Adipocyte (in vitro differentiated cells): ENCODE data around the gene NCF2.

Source experiments
- DNase-seq: peaks from one replicate; pipeline ENCODE4 v3.0.0-alpha.2; 2015; ENCODE audit warnings: low read depth
- H3K27me3 ChIP-seq: replicated peaks from 2 replicates; pipeline ENCODE4 v1.7.0; 2013; ENCODE audit warnings: mild to moderate bottlenecking, low read length, moderate library complexity; ENCODE audit not compliant: control insufficient read depth, insufficient read depth
- H3K36me3 ChIP-seq: 2 replicates; pipeline ENCODE4 v1.7.0; 2013; ENCODE audit warnings: low read length, mild to moderate bottlenecking, moderate library complexity; ENCODE audit not compliant: control insufficient read depth, insufficient read depth, severe bottlenecking
- H3K4me1 ChIP-seq: 2 replicates; pipeline ENCODE4 v1.7.0; 2013; ENCODE audit warnings: mild to moderate bottlenecking, low read length, moderate library complexity; ENCODE audit not compliant: control insufficient read depth, insufficient read depth
- H3K4me3 ChIP-seq: 2 replicates; pipeline ENCODE4 v1.7.0; 2013; ENCODE audit warnings: mild to moderate bottlenecking, low read length, moderate library complexity
- H3K9ac ChIP-seq: 2 replicates; pipeline ENCODE4 v1.7.0; 2013; ENCODE audit warnings: mild to moderate bottlenecking, low read length, moderate library complexity
- H3K9me3 ChIP-seq: 2 replicates; pipeline ENCODE4 v1.7.0; 2013; ENCODE audit warnings: mild to moderate bottlenecking, low read length, moderate library complexity; ENCODE audit not compliant: control insufficient read depth

Gene NCF2

DNA sequence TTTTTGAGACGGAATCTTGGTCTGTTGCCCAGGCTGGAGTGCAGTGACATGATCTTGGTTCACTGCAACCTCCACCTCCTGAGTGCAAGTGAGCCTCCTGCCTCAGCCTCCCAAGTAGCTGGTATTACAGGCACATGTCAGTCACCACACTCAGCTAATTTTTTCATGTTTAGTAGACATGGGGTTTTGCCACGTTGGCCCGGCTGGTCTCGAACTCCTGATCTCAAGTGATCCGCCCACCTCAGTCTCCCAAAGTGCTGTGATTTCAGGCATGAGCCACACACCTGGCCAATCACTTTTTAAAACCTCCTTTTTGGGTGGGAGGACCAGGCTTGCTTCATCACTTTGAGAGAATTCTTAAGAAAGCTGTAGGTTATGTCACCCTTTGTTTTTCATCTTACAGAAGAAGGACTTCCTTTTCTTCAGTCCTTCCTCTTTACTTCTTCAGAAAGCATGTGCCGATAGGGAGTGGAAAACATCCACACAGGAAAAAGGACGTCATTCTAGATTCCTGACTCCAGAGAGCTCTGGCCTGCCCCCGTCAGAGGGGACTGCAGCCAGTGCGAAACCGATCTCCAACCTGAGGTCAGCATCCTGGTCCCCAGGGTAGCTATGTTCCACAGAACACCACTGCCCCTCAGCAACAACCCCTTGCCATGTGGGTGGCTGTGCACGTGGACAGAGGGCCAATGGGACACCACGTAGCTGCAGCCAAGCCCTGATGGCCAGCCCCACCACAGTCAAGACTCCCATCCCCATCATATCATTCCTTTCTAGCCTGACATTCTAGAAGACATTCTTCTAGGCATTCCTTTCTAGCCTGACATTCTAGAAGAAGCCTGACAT, 21.9 kb downstream of the NCF2 start:
- no peaks in the 10 kb centered on the region for H3K27me3 ChIP-seq
- H3K4me1 ChIP-seq = no peaks in the 10 kb centered on the region
- no peak overlapping the region for H3K4me3 ChIP-seq
- H3K9ac ChIP-seq = no peak overlapping the region
- DNase-seq = no peak
- no peaks in the 10 kb centered on the region for H3K36me3 ChIP-seq
- no peaks in the 10 kb centered on the region for H3K9me3 ChIP-seq

GRCh38 chr1:183567584-183567983, 22.7 kb downstream of the NCF2 start:
- no peak for DNase-seq

GRCh38 chr1:183566026-183566425, 24.2 kb downstream of the NCF2 start:
- Histone ChIP-seq H3K36me3 (no peaks in the 10 kb centered on the region), H3K9ac (no peak overlapping the region), H3K9me3 (no peaks in the 10 kb centered on the region), H3K4me1 (no peaks in the 10 kb centered on the region), H3K27me3 (no peaks in the 10 kb centered on the region), H3K4me3 (no peak overlapping the region)
- DNase-seq = no peak

More at GRCh38 chr1:183567584-183567983, 22.7 kb downstream of the NCF2 start:
- Histone ChIP-seq H3K27me3 (no peaks in the 10 kb centered on the region), H3K9ac (no peak overlapping the region), H3K36me3 (no peaks in the 10 kb centered on the region), H3K9me3 (no peaks in the 10 kb centered on the region), H3K4me3 (no peak overlapping the region), H3K4me1 (no peaks in the 10 kb centered on the region)

- no peak overlapping the region for H3K9ac ChIP-seq
- no peak for DNase-seq
- H3K36me3 ChIP-seq = no peaks in the 10 kb centered on the region
- no peaks in the 10 kb centered on the region for H3K4me1 ChIP-seq
- H3K27me3 ChIP-seq = no peaks in the 10 kb centered on the region
- H3K9me3 ChIP-seq = no peaks in the 10 kb centered on the region
- no peak overlapping the region for H3K4me3 ChIP-seq
These were observed 25.0 kb downstream of the NCF2 start for GRCh38 chr1:183565261-183565660.

- Histone ChIP-seq H3K36me3 (no peaks in the 10 kb centered on the region), H3K4me1 (no peaks in the 10 kb centered on the region), H3K9ac (no peak overlapping the region), H3K4me3 (no peak overlapping the region), H3K27me3 (no peaks in the 10 kb centered on the region), H3K9me3 (no peaks in the 10 kb centered on the region)
- DNase-seq = no peak
These were observed 27.6 kb downstream of the NCF2 start for GRCh38 chr1:183562701-183563100.

- H3K9me3 ChIP-seq = no peaks in the 10 kb centered on the region
- no peak for DNase-seq
- no peak overlapping the region for H3K4me3 ChIP-seq
- H3K27me3 ChIP-seq = no peaks in the 10 kb centered on the region
- peaks cover 25% of the 10 kb centered on the region for H3K36me3 ChIP-seq
- no peak overlapping the region for H3K9ac ChIP-seq
- H3K4me1 ChIP-seq = no peaks in the 10 kb centered on the region
These were observed 31.2 kb downstream of the NCF2 start for GRCh38 chr1:183559061-183559460.

- Histone ChIP-seq H3K9ac (no peak overlapping the region), H3K36me3 (peaks cover 68% of the 10 kb centered on the region), H3K27me3 (no peaks in the 10 kb centered on the region), H3K4me1 (no peaks in the 10 kb centered on the region), H3K9me3 (no peaks in the 10 kb centered on the region), H3K4me3 (no peak overlapping the region)
- DNase-seq = no peak
These were observed 35.7 kb downstream of the NCF2 start for GRCh38 chr1:183554577-183554976.

DNA sequence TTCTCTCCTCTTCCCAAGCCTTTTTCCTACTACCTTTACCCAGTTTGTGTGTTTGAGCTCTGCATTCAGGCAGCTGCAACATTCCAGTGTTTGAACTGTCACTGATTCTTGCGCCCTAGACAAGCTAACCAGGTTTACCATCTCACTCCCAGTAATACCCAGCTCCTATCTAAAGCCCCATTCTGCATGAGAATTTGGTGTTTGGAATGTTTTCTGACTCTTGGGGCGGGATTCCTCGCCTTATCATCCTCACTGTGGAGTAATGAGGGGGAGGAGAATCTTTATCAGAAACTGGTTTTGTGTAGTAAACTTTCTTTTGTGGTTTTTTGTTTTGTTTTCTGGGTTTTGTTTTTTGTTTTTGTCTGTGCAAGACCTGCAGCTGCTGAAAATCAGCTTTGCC, 36.5 kb downstream of the NCF2 start:
- H3K9ac ChIP-seq = no peak overlapping the region
- no peak for DNase-seq
- no peaks in the 10 kb centered on the region for H3K27me3 ChIP-seq
- peaks cover 75% of the 10 kb centered on the region for H3K36me3 ChIP-seq
- H3K9me3 ChIP-seq = no peaks in the 10 kb centered on the region
- H3K4me1 ChIP-seq = no peaks in the 10 kb centered on the region
- H3K4me3 ChIP-seq = no peak overlapping the region

DNA sequence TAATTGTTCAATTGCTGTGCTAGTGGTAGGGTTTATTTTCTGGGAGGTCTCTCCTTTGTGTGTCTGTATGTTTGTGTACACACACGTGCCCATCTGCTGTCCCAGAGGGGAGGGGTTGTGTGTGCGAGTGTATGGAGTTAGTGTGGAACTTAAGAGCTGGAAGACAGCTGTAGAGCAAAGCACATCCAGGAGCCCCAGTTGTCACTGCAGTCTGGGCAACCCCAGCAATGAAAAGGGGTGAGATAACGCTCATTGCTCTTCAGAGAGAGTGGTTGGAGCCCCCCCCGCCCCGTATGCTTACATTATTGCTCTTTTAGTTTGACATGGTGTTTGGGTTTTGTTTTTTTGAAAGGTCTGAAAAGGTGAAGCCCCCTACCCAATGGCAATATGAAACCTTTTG, 36.9 kb downstream of the NCF2 start:
- no peak overlapping the region for H3K4me3 ChIP-seq
- no peaks in the 10 kb centered on the region for H3K4me1 ChIP-seq
- peaks cover 79% of the 10 kb centered on the region for H3K36me3 ChIP-seq
- DNase-seq = no peak
- H3K9me3 ChIP-seq = no peaks in the 10 kb centered on the region
- no peaks in the 10 kb centered on the region for H3K27me3 ChIP-seq
- no peak overlapping the region for H3K9ac ChIP-seq

- Histone ChIP-seq H3K27me3 (no peaks in the 10 kb centered on the region), H3K36me3 (peaks cover 83% of the 10 kb centered on the region), H3K9ac (no peak overlapping the region), H3K4me1 (no peaks in the 10 kb centered on the region), H3K4me3 (no peak overlapping the region), H3K9me3 (no peaks in the 10 kb centered on the region)
- no peak for DNase-seq
These were observed 37.4 kb downstream of the NCF2 start for GRCh38 chr1:183552891-183553290.

DNA sequence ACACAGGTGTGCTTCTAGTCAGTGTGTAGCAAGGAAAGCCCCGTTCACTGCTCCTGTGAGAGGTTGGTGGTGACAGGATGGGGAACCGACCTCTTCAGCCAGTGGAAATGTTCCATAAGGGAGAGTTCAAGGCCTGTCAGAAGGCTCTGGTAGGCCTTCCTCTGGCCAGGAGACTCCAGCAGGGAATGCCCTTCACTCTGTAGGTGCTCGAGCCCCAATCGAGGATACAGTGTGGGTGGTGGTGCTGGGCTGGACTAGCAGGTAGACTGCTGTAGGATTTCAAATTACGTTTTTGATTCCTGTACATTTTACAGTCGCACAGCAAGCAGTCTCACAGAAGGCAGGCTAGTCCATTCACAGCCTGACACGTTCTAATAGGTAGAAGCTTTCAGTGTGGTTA, 37.8 kb downstream of the NCF2 start:
- Histone ChIP-seq H3K4me3 (no peak overlapping the region), H3K9me3 (no peaks in the 10 kb centered on the region), H3K27me3 (no peaks in the 10 kb centered on the region), H3K4me1 (no peaks in the 10 kb centered on the region), H3K36me3 (peaks cover 86% of the 10 kb centered on the region), H3K9ac (no peak overlapping the region)
- DNase-seq = no peak

- Histone ChIP-seq H3K4me1 (no peaks in the 10 kb centered on the region), H3K27me3 (no peaks in the 10 kb centered on the region), H3K9ac (no peak overlapping the region), H3K36me3 (peaks cover 88% of the 10 kb centered on the region), H3K4me3 (no peak overlapping the region), H3K9me3 (no peaks in the 10 kb centered on the region)
- DNase-seq = no peak
These were observed 38.3 kb downstream of the NCF2 start for GRCh38 chr1:183551924-183552323.
